Non-pigmented ciliary epithelial cell (primary cell): ENCODE results near the gene NDST3.
"Not testable (repeated sequence)": the region's sequence is repeated elsewhere in the genome, so short reads cannot be mapped to it uniquely, and the experiment has no call there.

Experiments used
- DNase-seq: peaks from one replicate; pipeline ENCODE4 v3.0.0-alpha.2; 2010; ENCODE audit warnings: low read depth

The NDST3 gene

DNA sequence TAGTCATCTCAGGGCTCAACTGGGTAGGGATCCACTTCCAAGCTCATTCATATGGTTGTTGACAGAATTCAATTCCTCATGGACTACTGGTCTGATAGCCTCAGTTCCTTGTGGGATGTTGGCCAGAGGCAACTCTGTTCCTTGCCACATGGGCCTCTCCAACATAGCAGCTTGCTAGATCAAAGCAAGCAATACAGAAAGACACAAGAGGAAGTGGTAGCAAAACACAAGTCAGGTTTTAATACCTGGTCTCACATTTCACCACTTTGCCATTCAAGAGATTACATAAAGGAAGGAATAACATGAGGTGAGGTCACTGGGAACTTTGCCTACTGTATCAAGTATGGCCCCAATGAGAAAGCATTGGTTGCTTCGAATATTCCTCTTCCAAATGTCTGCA lies 239.4 kb downstream of the NDST3 start:
- no peak for DNase-seq

DNA sequence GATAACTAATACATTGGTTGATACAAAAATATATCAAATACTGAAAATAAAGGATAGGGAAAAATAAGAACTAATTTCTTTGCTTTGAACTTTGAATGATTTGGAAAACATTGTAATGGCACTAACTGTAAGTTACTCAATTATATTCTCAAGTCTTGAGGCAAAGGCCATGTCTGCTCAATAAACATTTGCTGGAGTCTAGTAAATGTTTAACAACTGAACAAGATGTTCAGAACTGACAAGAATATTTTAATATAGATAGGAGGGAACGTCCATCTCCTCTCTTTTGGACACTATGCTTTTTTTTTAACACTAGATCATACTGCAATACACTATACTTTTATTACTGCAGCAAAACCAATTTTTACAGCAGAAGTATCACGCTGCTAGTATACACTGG lies 242.3 kb downstream of the NDST3 start:
- no peak for DNase-seq

DNA sequence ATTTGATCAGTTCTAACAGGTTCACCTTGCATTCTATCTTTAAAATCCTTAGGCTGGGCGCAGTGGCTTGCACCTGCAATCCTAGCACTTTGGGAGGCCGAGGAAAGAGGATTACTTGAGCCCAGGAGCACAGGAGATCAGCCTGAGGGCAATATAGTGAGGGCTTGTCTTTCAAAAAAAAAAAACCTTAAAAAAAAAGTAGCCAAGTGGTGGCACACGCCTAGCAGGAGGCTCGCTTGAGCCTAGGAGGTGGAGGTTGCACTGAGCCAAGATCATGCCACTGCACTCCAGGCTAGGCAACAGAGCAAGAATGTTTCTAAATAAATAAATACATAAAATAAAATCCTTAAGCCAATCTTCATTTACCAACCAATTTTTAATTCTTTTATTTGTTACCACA lies 243.0 kb downstream of the NDST3 start:
- no peak for DNase-seq

DNA sequence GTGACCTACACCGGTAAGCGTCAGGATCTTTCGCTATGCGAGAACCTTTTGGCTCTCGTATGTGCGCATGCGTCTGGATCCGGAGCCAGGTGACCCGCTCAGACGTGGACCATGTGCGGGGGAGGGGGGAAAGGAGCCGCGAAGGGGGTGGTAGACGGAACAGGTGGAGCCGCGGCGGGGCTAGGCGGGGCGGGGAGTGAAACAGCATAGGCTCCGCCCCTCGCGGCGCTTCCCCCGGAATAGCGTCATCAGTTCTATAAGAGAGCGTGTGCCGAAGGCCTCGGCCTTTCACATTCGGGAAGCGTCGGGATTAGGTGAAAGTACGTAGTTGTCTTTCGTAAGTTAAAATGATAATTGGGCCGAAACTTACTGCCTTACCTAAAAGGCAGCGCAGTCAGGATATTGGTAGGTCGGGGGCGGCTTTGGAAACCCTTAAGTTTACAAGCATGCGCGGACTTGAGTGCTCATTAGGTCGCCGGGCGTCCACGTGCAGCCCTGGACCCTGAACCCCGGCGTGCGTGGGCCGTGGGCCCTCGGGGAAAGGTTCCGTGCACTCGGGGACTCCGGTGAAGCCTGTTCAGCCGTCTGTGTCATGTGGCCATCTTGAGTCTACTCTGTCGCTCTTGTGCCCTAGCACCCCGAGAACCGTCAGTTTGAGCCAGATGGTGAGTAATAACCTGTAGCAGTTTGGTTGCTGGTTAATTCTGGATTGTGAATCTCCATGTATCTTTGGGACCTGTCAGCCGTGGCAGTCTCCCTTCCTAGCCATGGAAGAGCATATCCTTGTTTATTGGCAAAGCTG lies 244.4 kb downstream of the NDST3 start:
- peak; percentile 71 for DNase-seq

DNA sequence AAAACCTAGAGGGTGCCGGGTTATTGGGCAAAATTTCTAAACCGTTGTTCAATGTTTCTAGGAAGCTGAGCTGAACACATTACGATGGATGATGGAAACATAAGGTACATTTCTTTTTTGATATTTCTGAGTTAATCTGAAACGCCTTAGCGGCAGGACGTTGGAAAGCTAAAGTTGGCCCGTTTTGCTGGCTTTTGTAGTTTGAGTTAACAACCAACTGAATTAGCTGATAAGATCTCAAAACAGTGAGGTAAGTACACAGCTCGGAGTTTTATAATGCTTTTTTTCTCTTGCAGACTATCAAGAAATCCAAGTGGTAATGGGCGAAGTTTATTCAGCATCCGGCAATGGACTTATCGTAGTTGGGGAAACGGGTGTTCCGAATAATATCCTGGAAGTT lies 245.0 kb downstream of the NDST3 start:
- DNase-seq, result no peak

DNA sequence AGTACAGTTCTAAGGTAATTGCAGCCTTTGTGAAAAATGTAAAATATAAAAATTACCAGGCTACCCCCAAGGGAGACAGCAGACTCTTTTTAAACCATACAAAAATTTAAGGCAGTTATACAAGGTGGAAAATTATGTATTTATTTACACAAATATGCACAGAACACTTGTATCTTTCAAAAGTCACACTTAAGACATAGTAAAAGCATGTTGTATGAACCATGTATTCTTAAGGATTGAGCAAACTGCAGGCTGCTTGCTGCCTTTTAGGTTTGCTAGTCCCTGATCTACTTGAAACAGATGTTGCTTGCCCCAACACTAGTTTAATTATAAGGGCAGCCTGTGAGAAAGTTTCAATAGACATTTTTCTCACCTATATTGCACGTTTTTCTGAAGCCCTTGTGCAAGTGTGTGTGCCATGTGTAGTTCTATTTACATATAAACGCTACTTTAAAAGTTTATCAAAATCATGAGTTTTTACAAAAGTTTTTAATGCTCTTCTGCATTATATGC lies 245.7 kb downstream of the NDST3 start:
- DNase-seq, result no peak

DNA sequence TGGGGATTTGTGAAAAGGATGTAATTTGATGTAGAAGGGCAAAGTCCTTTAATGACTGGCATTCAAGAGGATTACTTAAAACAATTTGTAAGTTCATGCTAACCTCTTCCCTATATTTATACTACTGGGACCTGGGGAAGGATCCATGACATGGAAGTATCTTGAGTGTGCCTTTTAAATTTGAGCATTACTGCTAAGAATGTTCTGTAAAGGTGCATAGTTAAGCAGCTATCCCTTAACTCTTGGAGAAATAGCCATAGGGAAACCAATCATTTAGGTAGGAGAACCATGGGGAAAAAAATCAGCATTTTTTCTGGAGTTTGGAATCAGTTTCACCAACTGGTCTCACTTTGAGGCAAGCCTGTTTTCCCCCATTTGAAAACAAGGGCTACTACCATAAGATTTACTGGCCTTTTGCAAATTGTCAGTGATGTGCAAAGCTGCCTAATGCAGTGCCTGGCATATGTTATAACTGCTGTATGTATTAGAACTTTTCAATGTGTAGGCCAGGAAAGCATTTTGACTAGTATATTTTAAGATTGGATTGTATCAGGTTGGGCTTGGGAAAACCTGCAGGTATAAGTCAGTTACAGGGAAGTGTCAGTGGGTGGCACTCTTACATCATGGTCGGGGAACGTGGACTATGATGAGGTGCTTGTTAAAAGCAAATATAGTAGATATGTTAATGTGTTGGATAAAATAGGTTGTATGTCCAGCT lies 246.4 kb downstream of the NDST3 start:
- no peak for DNase-seq

DNA sequence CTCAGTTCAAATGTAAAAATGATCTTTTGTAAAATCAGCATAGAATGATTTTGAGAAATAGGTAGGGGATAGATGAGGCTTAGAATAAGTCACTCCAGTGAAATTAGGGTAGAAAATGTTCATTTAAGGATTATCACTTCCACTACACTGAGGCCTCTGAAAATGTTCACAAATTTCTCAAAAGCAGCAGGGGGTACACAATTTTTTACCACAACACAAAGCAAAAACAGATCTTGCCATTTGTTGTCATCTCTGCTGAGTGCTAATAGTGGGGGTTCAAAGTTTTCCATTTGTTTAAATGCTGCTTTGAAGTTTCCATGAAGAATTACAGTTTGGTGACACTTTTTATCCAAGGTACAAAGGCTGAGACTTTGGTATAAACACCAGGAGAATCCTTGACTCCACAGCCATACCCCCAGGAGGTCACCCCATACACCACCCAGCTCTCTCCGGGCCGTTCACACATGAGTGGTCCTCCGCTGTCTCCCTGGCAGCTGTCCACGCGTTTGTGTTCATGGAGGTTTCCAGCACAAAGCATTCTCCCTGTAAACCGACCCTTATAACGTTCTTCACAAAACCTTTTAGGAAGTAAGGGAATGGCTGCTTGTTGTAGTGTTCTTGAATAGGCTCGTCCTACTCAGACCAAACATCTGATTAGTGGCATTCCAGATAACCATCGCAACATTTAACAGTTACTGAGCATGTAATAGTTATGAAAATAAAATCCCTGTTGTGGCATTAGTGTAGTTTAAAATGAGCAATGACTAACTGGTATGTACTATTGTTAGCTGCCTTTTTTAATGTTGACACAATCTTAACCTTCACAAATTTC lies 247.5 kb downstream of the NDST3 start:
- no peak for DNase-seq

DNA sequence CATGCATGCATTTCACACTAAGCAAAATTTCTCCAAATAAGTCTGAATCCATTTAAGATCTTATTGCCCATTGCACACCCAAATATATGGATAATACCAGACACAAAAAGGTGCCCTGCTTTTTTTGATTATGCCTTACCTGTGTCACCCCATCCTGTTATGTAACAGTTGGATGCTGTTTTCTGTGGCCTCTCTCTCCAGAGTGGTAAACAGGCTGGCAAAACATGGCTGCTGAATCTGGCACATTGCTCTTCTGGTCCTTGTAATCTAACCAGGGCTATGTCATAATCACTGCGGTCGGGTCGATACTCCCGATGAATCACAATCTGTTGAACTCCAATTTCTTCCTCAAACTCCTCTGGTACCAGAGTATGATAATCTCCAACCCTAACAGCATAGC lies 248.4 kb downstream of the NDST3 start:
- DNase-seq, result no peak

DNA sequence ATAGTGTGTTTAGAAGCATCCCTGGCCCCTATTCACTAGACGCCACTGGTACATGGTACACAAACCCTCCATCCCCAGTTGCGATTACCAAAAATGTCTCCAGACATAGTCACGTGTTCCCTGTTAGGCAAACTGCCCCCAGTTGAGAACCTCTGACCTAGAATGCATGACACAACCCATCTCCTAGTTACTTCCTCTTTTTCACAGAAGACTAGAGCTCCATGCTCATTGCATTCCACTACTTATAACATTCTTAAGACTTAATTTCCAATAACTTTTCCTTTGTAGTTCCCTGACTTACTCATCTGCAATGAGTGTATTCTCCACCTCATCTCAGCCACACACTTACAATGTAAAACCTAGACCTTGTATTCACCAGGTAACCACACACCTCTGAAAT lies 249.9 kb downstream of the NDST3 start:
- DNase-seq, result no peak

DNA sequence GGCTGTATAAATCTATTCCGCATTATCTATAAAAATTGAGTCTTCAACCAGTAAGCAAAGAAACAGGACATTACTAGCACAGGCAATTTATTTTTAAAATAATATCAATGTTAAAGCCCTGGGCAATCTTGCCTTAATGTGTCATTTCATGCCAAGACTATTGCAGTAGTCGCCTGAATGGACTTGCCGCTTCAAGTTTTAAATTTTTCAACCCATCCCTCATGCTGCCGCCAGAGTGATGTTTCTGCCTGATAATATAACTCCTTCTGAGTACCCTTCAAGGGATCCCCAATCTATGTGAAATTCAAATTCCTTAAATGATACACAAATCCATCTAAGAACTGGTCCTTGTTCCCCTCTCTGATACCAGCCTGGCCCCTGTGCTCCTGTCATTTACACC lies 251.6 kb downstream of the NDST3 start:
- no peak for DNase-seq

DNA sequence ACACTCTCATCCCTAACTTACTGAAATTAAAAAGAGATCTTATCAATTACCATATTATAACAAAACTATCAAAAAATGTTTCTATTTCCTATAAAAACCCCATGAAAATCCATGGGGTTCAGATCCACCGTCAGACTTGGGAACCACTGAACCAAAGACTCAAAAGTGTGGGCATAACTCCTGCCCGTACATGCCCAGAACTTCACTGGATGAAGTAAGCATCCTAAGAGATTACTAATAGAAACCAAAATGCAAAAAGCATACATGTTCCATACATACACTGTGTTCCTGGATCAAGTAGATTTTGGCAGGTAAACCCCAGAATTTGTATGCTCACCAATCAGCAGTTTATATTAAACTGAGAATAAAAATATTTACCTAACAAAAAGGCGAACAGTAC lies 252.4 kb downstream of the NDST3 start:
- DNase-seq, result no peak

DNA sequence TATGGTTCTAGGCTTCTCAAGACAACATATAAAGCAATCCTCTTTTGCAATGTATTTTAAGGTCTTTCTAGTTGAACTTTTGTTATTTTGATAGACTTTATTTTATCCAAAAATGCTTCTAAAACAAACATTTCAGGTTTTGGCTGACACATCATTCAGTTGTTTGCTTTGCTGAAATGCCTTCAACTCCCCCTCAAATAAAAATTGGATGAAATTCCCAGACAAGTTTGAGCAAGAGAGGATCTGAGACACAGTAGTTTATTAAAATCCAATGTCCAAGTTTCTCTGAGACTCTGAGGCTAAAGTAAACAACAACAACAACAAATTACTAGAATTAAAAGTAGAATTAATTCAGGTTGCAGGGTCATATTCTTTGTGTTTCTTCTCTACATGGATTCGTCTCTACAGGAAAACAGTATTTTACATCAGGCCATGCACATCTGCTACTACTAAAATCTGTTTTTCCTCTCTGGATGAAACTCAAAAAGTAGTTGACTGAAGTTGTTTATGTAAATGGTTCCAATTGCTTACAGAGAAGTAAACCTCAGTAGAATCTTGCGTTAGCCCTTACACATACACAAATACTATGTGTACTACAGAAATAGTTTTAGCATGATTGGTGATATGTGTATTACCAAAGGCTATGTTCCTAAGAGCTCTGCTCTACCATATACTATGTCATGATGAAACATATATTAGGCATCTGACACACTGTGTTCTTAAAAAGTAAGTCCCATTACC lies 253.6 kb downstream of the NDST3 start:
- peak; percentile 68 for DNase-seq

DNA sequence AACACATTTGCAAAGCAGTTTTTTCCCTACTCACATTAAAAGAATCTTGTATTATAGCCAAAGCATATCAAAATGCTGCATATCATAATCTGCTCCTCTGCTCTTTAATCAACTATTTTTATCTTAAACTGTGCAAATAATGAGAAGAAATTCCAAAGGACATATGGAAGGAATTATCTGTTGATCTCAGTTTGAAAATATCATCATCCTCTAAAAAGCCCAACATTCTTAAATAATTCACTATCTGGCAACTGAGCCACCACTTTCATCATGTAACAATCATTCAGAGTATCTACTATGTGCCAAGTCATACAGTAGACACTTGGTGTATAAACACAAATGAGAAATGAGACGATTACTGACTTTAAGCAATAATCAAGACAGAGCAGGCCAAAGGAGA lies 255.5 kb downstream of the NDST3 start:
- peak; percentile 68 for DNase-seq

DNA sequence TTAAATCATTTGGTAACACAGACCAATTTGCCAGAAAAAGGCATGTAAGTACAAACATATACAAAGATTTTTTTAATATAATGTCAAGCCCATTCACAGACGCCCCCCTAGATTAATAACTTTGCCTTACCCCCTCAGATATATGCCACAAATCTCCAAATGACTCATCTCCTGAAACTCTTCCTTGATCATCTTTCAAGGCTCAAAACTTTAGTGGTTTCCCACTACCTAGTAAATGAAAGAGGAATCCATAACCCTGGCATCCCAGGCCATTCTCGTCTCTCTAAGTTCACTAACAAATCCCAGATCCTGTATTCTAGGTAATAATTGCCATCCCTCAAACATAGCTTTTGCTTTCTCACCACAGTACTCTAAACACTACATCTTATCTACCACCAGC lies 256.7 kb downstream of the NDST3 start:
- no peak for DNase-seq

DNA sequence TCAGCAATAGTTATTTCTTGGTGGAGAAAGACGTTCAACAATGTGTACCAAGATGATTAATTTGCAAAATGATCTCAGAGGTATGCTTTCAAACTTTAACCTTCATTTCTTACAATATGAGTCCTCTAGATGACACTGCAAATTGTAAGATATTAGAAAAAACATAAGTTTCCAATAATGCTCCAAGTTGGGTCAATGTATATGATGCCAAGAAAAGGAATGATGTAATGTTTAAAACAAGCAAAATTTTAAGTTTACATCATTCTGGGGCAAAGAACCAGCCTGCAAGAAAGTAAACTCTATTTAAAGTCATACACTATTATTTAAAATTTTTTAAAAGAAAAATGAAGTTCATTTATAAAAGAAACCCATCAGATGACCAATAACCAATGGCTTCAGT lies 262.4 kb downstream of the NDST3 start:
- no peak for DNase-seq

DNA sequence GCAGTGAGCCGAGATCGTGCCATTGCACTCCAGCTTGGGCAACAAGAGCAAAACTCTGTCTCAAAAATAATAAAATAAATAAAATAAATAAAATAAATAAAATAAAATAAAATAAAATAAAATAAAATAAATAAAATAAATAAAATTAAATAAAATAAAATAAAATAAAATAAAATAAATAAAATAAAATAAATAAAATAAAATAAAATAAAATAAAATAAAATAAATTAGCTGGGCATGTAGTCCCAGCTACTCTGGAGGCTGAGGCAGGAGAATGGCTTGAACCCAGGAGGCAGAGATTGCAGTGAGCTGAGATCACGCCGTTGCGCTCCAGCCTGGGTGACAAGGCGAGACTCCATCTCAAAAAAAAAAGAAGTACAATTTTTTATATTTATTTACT lies 265.3 kb downstream of the NDST3 start:
- not testable (repeated sequence) for DNase-seq

DNA sequence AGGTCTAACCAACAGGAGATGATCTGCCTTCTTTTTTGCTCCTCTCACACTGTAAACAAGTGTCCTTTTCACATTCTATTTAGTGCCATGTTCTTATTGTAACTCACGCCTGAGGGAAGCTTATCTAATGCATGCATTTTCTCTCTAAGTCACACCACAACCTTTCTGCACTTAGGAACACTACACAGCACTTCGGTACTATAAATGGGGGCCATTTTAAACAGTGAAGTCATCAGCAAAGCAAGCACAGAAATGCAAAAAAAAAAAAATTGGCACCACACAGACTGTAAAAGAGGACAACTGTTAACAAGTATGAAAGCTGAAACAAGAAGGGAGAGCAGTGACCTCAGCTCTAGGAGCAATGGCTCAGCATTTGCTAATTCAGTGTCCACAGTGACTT lies 273.4 kb downstream of the NDST3 start:
- no peak for DNase-seq
